GM12875 (cell line): Measurements from ENCODE around the gene LIMD2.

Experiments used
- H3K4me3 ChIP-seq: one replicate; pipeline ENCODE4 v1.5.1; 2011; ENCODE audit warnings: low read depth, low read length, control low read depth
- CTCF ChIP-seq: IDR thresholded peaks from 2 replicates; pipeline ENCODE4 v1.5.1; 2011; ENCODE audit warnings: low read depth, mild to moderate bottlenecking, control low read depth, inconsistent platforms, low read length, moderate library complexity, borderline replicate concordance; ENCODE audit not compliant: insufficient read depth

The LIMD2 gene

GRCh38 chr17:63679214-63679613 is 20.7 kb downstream of the LIMD2 start:
- TF ChIP-seq CTCF, result no peak
- no peak overlapping the region for H3K4me3 ChIP-seq

- no peak for TF ChIP-seq CTCF
- H3K4me3 ChIP-seq, result no peak overlapping the region
Measured at GRCh38 chr17:63676584-63676983, 23.3 kb downstream of the LIMD2 start.

DNA sequence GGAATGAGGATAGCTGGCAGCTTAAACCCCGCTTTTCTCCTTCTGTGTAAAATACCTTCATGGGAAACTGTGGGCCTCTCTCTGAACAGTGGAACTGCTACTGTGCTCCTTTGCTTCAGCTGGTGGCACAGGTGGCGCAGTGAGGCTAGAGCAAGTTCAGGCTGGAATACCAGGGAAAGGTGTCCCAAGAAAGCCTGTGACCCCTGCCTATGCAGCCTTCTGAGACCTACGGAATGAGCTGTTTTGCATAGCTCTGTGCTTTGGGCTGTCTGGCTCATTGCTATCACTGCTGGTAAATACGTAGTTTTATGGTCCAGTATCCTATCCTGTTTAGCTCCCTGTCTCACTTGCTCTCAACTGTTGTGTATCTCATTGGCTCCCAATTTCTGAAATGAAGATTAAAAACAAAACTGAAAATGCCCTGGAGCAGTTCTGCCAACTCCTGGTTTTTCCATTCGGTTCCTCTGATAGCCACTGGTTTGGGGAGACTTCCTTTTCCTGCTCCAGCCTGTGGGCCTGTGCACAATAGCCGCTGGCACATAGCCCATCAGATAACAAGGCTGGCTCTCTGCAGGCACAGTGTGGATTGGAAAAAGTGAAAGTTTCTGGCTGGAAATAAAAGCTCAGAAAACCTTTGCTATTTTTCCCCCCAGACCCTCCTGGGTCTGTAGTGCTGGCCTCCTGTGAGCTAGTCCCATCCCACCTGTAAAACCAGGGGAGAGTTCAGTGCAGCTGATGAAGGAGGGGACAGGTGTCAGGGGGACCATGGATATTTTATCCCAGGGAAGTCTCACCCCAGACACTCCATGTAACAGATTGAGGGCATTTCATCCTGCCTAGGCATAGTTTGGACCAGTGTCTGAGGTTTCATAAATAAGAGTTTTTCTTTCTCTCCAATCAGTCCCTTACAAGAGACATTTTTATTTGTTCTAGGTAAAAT is 24.0 kb downstream of the LIMD2 start:
- TF ChIP-seq CTCF, result no peak
- H3K4me3 ChIP-seq, result no peak overlapping the region

DNA sequence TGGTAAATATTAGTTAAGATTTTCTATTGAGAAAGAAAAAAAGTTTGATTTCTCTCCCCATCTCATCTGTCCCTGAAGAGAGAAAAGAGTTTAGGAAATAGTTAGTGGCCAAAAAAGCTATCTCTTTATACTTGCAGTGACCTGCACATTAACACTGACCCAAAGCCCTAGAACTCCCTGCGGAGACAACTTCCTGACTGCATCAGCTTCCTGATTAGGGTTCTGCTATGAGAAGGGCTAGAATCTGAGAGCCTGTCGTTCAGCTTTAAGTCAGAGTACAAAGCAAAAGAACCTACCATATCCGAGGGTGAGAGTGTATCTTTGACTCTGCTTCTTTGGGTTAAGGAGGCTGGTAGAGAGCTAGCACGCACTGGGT is 24.7 kb downstream of the LIMD2 start:
- no peak overlapping the region for H3K4me3 ChIP-seq
- TF ChIP-seq CTCF, result no peak

GRCh38 chr17:63672856-63673255 is 27.1 kb downstream of the LIMD2 start:
- TF ChIP-seq CTCF, result no peak
- no peak overlapping the region for H3K4me3 ChIP-seq

- no peak for TF ChIP-seq CTCF
Measured at GRCh38 chr17:63665527-63666214, 34.3 kb downstream of the LIMD2 start.

More at GRCh38 chr17:63665527-63666214, 34.3 kb downstream of the LIMD2 start:
- no peak overlapping the region for H3K4me3 ChIP-seq
